GM10266 (cell line): Measurements from ENCODE around the gene PLA2G6.

ENCODE experiments used
- DNase-seq: peaks from one replicate; pipeline ENCODE4 v3.0.0; 2012; ENCODE audit errors: extremely low spot score
- CTCF ChIP-seq: IDR thresholded peaks from 2 replicates; pipeline ENCODE4 v1.5.1; 2012; ENCODE audit warnings: mild to moderate bottlenecking, low read depth; ENCODE audit not compliant: control insufficient read depth, insufficient read depth; ENCODE audit errors: missing control alignments

PLA2G6 gene

GRCh38 chr22:38087855-38088254 lies 93.8 kb downstream of the PLA2G6 start:
- TF ChIP-seq CTCF: no peak
- no peak for DNase-seq

GRCh38 chr22:38086942-38087341 lies 94.7 kb downstream of the PLA2G6 start:
- TF ChIP-seq CTCF: no peak
- DNase-seq: no peak

DNA sequence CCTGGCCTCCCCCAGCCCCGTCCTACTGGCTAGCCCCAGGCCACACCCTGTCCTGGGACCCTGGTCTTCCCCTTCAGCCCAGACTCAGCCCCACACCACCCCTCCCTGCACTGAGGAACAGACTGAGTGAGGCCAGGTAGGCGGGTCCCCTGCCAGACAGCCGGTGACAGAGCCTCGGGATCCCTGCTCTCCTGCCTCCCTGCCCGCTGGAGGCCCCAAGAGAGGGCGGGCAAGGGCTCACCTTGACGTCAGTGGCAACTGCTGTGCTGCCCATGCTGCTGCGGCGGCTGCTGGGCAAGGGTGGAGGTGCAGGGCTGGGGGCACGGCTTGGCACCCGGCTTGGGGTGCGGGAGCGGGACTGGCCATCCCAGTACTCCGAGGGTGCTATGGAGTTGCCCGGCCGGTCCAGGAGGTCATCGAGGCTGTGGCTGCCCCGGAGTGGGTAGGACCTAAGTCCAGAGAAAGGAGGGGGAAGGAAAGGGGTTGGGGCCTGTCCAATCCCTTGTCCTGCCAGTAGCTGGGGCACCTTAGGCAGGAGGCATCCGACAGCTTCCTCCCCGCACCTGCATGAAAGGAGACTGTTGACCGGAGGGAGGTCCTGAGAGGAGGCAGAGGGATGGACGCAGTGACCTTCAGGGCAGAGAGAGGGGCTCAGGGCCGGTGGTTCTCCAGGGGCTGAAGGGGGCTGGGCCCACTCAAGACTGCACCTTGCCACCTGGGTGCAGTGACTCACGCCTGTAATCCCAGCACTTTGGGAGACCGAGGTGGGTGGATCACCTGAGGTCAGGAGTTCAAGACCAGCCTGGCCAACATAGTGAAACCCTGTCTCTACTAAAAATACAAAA lies 95.4 kb downstream of the PLA2G6 start:
- DNase-seq: no peak
- TF ChIP-seq CTCF: no peak

DNA sequence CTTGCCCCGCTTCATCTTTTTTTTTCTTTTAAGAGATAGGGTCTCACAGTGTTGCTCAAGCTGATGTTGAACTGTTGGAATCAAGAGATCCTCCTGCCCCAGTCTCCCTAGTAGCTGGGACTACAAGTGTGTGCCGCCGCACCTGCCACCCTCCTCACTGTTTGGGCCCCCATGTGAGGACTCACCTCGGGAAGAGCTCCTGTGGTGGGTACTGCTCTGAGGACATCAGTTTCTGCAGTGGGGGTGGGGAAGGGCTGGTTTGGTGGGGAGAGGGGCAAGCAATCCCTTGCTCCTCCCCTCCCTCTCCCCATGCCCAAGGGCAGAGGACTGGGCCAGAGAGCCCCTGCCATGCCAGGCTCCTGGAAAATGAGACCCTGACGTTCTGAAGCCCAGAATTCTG lies 96.1 kb downstream of the PLA2G6 start:
- no peak for TF ChIP-seq CTCF
- no peak for DNase-seq

GRCh38 chr22:38085056-38085455 lies 96.6 kb downstream of the PLA2G6 start:
- no peak for DNase-seq
- no peak for TF ChIP-seq CTCF

- TF ChIP-seq CTCF: no peak
- DNase-seq: no peak
Observed at GRCh38 chr22:38083931-38084631, 97.5 kb downstream of the PLA2G6 start, which contains the start of gene SLC16A8. TSS of gene SLC16A8 (minus strand) at chr22:38084184. CDS start at chr22:38082873, 1,311 bp downstream.

DNA sequence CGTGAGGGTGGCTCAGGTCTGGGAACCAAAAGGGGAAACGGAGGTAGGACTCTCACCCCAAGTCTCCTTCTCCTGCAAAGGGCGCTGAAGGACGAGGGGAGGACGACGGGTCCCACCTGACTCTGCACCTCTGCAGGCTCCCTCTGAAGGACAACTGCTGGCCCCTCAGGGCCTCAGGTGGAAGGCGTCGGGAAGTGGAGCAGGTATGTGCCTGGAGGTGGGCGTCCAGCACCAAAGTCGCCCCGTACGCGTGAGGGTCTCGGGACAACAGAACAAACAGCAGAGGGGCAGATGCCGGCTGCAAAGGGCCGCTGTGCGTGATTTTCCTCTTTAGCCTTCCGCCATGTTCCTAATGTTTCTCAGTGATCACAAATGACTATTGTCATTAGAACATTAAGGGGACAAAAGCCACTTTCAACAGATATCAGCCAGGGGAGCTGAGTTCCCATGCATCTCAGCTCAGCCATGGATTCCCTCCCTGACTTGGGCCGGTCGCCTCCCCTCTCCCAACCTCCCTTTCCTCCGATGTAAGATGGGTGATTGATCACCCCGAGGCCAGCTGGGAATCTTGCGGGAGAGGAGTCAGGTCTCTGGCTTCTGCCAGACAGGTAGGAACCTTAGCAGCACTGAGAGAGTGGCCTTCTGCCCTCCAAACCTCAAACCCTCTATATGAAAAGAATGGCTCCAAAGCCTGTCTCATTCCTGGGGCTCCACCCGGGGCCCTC lies 98.5 kb downstream of the PLA2G6 start:
- no peak for TF ChIP-seq CTCF
- DNase-seq: no peak
